Stimulated activated CD8-positive, alpha-beta memory T cell treated with anti-CD3 and anti-CD28 coated beads, Interleukin-15, amount 100 ng/mL, for 48 hours (primary cell): ENCODE measurements around the gene TOX2.

Experiments used
- DNase-seq, 2 donors: peaks; one replicate each; pipeline ENCODE4 v3.0.0-alpha.2; 2020; ENCODE audit warnings: low read depth in 2 of 2

TOX2 gene

DNA sequence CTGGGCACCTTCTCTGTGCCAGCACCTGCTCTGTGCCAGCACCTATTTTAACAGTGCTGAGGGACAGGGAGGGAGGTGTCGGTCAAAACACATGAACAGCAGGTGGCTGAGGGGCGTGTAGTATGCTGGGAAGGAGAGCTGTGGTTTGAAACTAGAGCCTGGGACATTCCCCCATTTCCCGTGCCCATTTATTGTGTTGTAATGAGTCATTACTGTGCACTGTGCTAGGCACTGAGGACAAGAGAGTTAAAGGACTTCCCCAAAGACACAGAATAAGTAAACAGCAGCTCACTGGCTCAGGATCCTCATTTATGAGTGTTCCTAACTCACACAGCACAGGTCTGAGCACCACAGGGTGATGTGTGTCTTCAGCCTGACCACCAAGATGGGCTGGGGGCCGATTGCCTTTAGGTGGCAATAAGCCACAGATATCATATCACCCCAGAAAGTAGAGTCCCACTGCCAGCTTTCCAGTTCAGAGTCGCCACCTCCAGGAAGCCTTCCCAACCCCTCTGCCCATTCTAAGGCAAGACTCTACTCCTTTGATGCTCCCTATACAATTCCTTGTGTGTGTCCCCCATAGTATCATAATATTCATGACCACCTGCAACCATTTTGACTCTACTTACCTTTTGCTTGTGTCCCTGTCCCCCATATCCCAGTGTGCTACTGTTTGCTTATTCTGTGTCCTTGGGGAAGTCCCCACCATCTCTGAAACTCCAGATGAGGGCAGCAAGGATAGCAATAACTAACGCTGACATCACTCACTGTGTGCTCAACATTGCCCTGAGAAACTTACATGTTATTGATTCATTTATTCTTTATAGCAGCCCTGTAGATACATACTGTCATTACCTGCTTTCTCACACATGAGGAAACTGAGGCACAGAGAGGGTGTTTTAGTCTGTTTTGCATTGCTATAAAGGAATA, 87.3 kb downstream of the TOX2 start:
- no peak for DNase-seq

- DNase-seq = no peak
Measured at GRCh38 chr20:44002861-44003260, 88.2 kb downstream of the TOX2 start.

GRCh38 chr20:44003609-44004008, 89.0 kb downstream of the TOX2 start:
- DNase-seq = no peak

GRCh38 chr20:44004306-44004915, 89.8 kb downstream of the TOX2 start:
- no peak for DNase-seq

- no peak for DNase-seq
Measured at GRCh38 chr20:44005661-44006060, 91.0 kb downstream of the TOX2 start.

DNA sequence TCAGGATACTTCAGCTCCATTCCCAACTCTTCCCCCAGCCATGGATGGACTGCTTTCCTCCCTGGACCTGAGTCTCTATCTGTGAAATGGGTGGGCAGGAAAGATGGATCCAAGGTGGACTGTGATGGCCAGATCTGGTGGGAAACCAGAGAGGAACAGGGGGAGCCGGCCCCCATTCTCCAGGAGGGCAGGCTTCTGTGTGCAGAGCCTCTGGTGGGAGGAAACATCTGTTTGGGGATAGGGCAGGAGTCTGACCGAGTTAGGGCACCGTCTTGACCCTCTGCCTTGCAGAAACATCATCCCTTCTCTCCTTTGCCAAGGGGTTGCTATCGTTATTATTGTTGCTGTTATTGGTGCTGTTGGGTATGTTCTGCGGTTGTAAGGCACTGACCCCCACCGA, 91.5 kb downstream of the TOX2 start:
- DNase-seq = no peak

DNA sequence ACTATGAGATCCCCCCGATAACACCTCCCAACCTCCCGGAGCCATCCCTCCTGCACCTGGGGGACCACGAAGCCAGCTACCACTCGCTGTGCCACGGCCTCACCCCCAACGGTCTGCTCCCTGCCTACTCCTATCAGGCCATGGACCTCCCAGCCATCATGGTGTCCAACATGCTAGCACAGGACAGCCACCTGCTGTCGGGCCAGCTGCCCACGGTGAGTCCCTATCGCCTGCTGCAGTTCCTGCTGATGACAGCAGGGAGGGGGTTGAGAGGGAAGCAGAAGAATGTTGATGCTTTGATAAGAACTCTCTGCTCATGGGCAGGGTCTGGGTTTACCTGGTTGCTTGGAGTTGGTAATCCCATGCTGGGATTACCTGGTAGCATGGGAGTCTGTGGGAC, 91.9 kb downstream of the TOX2 start:
- no peak for DNase-seq

GRCh38 chr20:44008806-44009678, 94.4 kb downstream of the TOX2 start:
- no peak for DNase-seq

DNA sequence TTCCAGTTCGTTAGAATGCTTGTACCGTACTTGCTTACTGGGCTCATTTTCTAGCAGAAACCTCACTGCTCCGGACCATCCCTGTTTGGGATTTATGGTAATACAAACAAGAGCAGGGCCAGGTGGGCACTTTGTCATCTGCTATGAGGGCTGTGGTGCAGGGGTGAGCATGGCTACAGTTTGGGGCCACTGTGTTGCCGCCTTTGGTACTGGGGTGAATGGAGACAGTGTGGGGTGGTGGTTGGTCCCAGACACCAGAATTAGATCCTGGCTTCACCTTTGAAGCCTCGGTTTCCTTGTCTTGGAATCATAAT, 95.0 kb downstream of the TOX2 start:
- DNase-seq = no peak

GRCh38 chr20:44010162-44010704, 95.6 kb downstream of the TOX2 start:
- DNase-seq = no peak

GRCh38 chr20:44011251-44011940, 96.7 kb downstream of the TOX2 start:
- no peak for DNase-seq

GRCh38 chr20:44012466-44013226, 98.0 kb downstream of the TOX2 start:
- DNase-seq = no peak

DNA sequence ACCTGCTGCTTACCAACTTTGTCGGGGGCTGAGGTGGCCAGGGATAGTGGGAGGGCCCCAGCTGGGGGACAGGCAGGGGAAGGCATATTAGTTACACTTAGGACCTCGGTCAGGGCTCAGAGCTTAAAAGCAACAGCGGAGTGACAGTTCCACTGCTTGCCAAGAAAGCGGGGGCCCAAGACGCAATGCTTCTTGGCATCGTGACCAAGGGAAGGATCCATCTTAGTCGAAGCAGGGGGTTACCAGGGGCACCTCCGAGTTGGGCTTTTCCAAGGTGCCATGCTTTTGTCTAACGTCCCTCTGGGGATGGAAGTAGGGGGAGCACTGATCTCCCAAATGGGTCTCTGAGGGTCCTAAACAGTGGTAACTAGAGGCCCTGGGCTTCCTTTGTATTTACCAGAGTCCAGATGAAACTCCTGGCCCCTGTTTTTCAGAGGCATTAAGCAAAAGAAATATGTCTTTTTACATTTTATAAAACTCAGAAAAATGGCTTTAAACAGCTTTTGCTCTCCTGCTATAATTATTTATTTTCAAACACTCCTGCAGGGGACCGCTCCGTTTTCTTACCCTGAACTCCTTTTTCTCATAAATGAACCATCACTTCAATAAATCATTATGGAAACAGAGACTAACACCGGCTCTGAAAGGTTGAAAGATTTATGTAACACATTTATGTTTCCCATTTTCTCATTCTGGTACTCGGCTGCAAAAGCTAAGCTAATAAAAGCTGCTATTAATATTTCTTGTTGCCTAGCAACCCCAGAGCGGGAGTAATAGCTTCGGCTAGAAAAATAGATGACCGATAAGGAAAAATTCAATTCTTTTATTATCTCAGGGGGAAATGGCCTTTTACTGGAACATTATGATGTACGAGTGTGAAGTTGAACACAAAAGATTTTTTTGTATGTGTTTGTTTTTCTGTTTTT, 100.4 kb downstream of the TOX2 start:
- no peak for DNase-seq

DNA sequence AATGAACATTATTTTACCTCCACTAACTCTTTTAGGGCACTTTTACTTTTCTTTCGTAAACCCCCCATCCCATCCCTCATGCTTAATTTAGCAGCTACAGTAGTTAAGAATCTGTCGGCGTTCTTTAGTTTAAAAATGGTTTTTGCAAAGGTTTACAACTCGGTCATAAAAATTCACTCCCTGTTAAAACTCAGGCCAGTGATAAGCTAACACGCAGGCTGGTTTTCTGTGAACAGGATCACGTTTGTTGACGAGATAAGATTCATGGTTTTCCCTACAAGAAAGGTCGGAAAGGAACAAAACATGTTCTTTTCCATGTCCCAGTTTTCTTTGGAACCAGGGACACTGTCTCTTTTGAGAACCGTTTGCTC, 101.1 kb downstream of the TOX2 start:
- no peak for DNase-seq

GRCh38 chr20:44016525-44016924, 101.9 kb downstream of the TOX2 start:
- no peak for DNase-seq

- no peak for DNase-seq
Measured at GRCh38 chr20:44017211-44017610, 102.6 kb downstream of the TOX2 start.

- DNase-seq = no peak
Measured at GRCh38 chr20:44017905-44018258, 103.2 kb downstream of the TOX2 start.

- DNase-seq = no peak
Measured at GRCh38 chr20:44018259-44018941, 103.7 kb downstream of the TOX2 start.

GRCh38 chr20:44018942-44019637, 104.4 kb downstream of the TOX2 start:
- DNase-seq = no peak
